ENCODE results near the gene MALSU1.

DNA sequence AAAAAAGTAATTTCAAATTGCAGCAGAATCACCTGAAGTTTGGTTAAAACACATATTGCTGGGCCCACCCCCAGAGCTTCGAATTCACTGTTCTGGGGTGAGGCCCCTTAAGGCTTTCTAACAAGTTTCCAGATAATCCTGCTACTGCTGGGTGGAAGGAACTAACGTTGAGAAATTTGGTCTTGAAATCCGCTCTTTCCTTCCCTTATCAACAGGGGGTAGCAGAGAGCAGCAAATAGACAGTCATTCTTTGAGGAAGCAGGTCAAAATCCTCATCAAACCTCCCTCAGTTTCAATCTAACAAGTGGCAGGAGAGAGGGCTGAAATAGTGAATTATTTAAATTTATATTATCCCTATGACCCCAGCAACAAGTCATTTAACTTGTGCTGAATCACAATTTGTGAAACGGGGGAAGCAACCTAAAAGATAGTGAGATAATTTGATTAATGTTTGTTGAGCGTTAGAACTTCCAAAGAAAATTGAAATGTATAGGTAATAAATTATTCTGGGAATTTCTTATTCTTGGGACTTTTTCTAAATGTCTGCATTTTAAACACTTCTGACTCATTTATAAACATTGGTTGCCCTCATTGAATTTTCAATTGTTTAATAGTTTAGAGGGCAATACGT lies 21.7 kb upstream of the MALSU1 start:
- no peak for TF ChIP-seq POLR2A (IDR thresholded peaks at IDR 0.05)
- TF ChIP-seq, protein P1, sequence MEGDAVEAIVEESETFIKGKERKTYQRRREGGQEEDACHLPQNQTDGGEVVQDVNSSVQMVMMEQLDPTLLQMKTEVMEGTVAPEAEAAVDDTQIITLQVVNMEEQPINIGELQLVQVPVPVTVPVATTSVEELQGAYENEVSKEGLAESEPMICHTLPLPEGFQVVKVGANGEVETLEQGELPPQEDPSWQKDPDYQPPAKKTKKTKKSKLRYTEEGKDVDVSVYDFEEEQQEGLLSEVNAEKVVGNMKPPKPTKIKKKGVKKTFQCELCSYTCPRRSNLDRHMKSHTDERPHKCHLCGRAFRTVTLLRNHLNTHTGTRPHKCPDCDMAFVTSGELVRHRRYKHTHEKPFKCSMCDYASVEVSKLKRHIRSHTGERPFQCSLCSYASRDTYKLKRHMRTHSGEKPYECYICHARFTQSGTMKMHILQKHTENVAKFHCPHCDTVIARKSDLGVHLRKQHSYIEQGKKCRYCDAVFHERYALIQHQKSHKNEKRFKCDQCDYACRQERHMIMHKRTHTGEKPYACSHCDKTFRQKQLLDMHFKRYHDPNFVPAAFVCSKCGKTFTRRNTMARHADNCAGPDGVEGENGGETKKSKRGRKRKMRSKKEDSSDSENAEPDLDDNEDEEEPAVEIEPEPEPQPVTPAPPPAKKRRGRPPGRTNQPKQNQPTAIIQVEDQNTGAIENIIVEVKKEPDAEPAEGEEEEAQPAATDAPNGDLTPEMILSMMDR (IDR thresholded peaks at IDR 0.05), result peak; percentile 48 to 71 (median 63)

Measured in transverse colon (tissue), 3 donors.